Naive thymus-derived CD4-positive, alpha-beta T cell (primary cell): Measurements from ENCODE around the gene PITPNC1. TPM values are rescaled to one million over a fixed set of nuclear protein-coding genes. Genes with fewer than 3 reads are reported as not detected.

Source experiments
- ATAC-seq: fragments of 150-1000 bp; cut with Tn5 transposase; 2 replicates; pipeline ENCODE4 v1.10.0; 2021; ENCODE audit warnings: mild to moderate bottlenecking, moderate library complexity
- CTCF ChIA-PET: fragments of 350-600 bp; sonication (Branson Sonifier 250); formaldehyde crosslinking; loops from one replicate; lab custom pipeline; 2021; ENCODE audit warnings: antibody characterized with exemption; lab: Charles Lee
- POLR2A ChIA-PET: fragments of 350-600 bp; sonication (Branson Sonifier 250); formaldehyde crosslinking; loops from one replicate; lab custom pipeline; 2021; ENCODE audit warnings: antibody characterized with exemption, inconsistent platforms; lab: Charles Lee
- DNase-seq, 9 donors: peaks; one replicate each; pipeline versions ENCODE4 v3.0.0 to v3.0.0-alpha.2; 2020 to 2022; ENCODE audit warnings: mixed read lengths in 1 of 9
- H3K27ac ChIP-seq: one replicate; pipeline ENCODE4 v1.7.0; 2013; ENCODE audit warnings: mild to moderate bottlenecking, low read depth, low read length, moderate library complexity
- H3K27me3 ChIP-seq, 2 donors: one replicate each; pipeline ENCODE4 v1.7.0; 2013; ENCODE audit warnings: low read length in 2 of 2, mild to moderate bottlenecking in 2 of 2, moderate library complexity in 2 of 2; ENCODE audit not compliant: control insufficient read depth in 2 of 2, insufficient read depth in 2 of 2
- H3K36me3 ChIP-seq, 3 experiments: 1 replicate in 2 of 3; 2 replicates in 1 of 3; pipeline ENCODE4 v1.7.0; 2013; ENCODE audit warnings: low read length in 3 of 3, mild to moderate bottlenecking in 3 of 3, moderate library complexity in 1 of 3; ENCODE audit not compliant: insufficient read depth in 3 of 3, control insufficient read depth in 2 of 3
- H3K4me1 ChIP-seq, 2 donors: one replicate each; pipeline ENCODE4 v1.7.0; 2013; ENCODE audit warnings: low read length in 2 of 2, mild to moderate bottlenecking in 2 of 2, moderate library complexity in 1 of 2; ENCODE audit not compliant: control insufficient read depth in 2 of 2, insufficient read depth in 2 of 2
- H3K4me3 ChIP-seq: 2 replicates; pipeline ENCODE4 v1.7.0; 2013; ENCODE audit warnings: mild to moderate bottlenecking, low read length
- H3K9me3 ChIP-seq, 3 experiments: 1 replicate in 2 of 3; 2 replicates in 1 of 3; pipeline ENCODE4 v1.7.0; 2013; ENCODE audit warnings: low read length in 3 of 3; ENCODE audit not compliant: control insufficient read depth in 2 of 3
- H3K27ac Mint-ChIP-seq, 9 donors: one replicate each; pipeline ENCODE4 v1.8.0; 2020 to 2022; ENCODE audit warnings: mixed read lengths in 9 of 9, mild to moderate bottlenecking in 8 of 9, moderate library complexity in 5 of 9, inconsistent platforms in 2 of 9
- H3K27me3 Mint-ChIP-seq, 5 donors: one replicate each; pipeline ENCODE4 v1.8.0; 2021 to 2022; ENCODE audit warnings: mixed read lengths in 5 of 5, mild to moderate bottlenecking in 1 of 5
- H3K36me3 Mint-ChIP-seq, 5 donors: one replicate each; pipeline ENCODE4 v1.8.0; 2020 to 2022; ENCODE audit warnings: mixed read lengths in 5 of 5, mild to moderate bottlenecking in 3 of 5, inconsistent platforms in 1 of 5
- H3K4me1 Mint-ChIP-seq, 7 donors: one replicate each; pipeline ENCODE4 v1.8.0; 2020 to 2022; ENCODE audit warnings: mixed read lengths in 7 of 7, mild to moderate bottlenecking in 3 of 7, inconsistent platforms in 1 of 7
- H3K4me3 Mint-ChIP-seq, 10 donors: one replicate each; pipeline ENCODE4 v1.8.0; 2020 to 2022; ENCODE audit warnings: mild to moderate bottlenecking in 10 of 10, mixed read lengths in 10 of 10, moderate library complexity in 6 of 10, inconsistent platforms in 2 of 10
- H3K9me3 Mint-ChIP-seq, 11 donors: one replicate each; pipeline ENCODE4 v1.8.0; 2020 to 2022; ENCODE audit warnings: mixed read lengths in 11 of 11, mild to moderate bottlenecking in 4 of 11, inconsistent platforms in 1 of 11, moderate library complexity in 1 of 11
- intact Hi-C, 2 donors: fragments of 100-400 bp; cut with micrococcal nuclease; formaldehyde crosslinking; loops; one replicate each; pipeline ENCODE4 v1.15.1; 2023
- polyA plus RNA-seq, 2 donors: library from polyadenylated mRNA; unstranded; fragments of 300-500 nt; fragmentation: Illumina TruSeq; gene quantifications; one replicate each; pipeline ENCODE4 v1.2.3, GENCODE V29; 2021
- total RNA-seq, 6 experiments: library from RNA in 5 of 6; stranded (reverse) in 5 of 6; gene quantifications; 1 replicate in 5 of 6; 2 replicates in 1 of 6; pipeline ENCODE4 v1.2.3 and lab custom pipeline; 2021 to 2026

PITPNC1 gene
- total and polyA plus RNA-seq, 7 experiments from 2014 or later: 53.1 to 148 (median 102) TPM

DNA sequence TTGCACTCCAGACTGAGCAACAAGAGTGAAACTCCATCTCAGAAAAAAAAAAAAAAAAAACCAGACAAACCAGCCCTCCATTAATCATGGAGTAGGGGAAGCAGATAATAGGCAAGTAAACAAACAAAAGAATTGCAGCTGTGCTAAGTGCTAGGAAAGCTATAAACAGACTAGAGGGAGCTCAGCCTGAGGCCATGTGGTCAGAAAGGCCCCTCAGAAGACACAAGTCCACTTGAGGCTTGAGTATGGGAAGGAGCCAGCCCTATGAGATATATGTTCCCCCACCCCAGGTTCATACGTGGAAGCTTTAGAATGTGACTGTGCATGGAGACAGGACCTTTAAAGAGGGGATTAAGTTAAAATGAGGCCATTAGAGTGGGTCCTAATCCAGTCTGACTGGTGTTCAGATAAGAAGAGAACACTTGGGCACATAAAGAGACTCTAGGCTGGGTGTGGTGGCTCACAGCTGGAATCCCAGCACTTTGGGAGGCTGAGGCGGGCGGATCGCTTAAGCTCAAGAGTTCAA is 208.1 kb downstream of the PITPNC1 start:
- POLR2A ChIA-PET: no interaction called here
- Mint-ChIP-seq H3K27me3 (no peaks in the 10 kb centered on the region), H3K9me3 (peaks cover 0 to 2% (median 0%) of the 10 kb centered on the region in 11 donors), H3K36me3 (peaks cover 6 to 70% (median 29%) of the 10 kb centered on the region in 5 donors), H3K4me1 (peaks cover 0 to 43% (median 31%) of the 10 kb centered on the region in 7 donors), H3K27ac (peak overlapping the region in 3 of 9 donors; percentile 8 to 78 (median 51)), H3K4me3 (no peak overlapping the region)
- ATAC-seq: no peak
- H3K27ac ChIP-seq: no peak overlapping the region
- no peak overlapping the region for H3K4me3 ChIP-seq
- no peaks in the 10 kb centered on the region for H3K27me3 ChIP-seq
- H3K4me1 ChIP-seq: no peaks in the 10 kb centered on the region
- H3K36me3 ChIP-seq: peaks cover 0 to 23% (median 0%) of the 10 kb centered on the region in 3 experiments
- no peaks in the 10 kb centered on the region for H3K9me3 ChIP-seq
- no peak for DNase-seq
- CTCF ChIA-PET: no interaction called here
- intact Hi-C loops: no loop called here

DNA sequence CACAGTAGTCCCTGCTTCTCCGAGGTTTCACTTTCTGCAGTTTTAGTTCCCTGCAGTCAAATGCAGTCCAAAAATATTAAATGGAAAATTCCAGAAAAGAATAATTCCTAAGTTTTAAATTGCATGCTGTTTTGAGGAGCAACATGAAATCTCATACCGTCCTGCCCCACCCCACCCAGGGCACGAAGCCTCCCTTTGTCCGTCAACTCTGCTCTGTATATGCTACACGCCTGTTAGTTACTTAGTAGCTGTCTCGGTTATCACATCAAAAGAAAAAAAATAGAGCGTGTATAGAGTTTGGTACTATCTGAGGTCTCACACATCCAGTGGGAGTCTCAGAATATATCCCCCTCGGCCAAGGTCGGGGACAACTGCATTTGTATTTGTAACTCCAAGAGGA is 211.2 kb downstream of the PITPNC1 start:
- ChIA-PET POLR2A (no interaction called here), CTCF (no interaction called here)
- Mint-ChIP-seq H3K36me3 (peaks cover 6 to 67% (median 46%) of the 10 kb centered on the region in 5 donors), H3K27ac (peak overlapping the region in 5 of 9 donors; percentile 5 to 54 (median 41)), H3K4me1 (peaks cover 0 to 49% (median 37%) of the 10 kb centered on the region in 7 donors), H3K4me3 (no peak overlapping the region), H3K9me3 (peaks cover 0 to 2% (median 0%) of the 10 kb centered on the region in 11 donors), H3K27me3 (no peaks in the 10 kb centered on the region)
- Histone ChIP-seq H3K4me3 (no peak overlapping the region), H3K4me1 (no peaks in the 10 kb centered on the region), H3K36me3 (peaks cover 0 to 6% (median 0%) of the 10 kb centered on the region in 3 experiments), H3K9me3 (no peaks in the 10 kb centered on the region), H3K27me3 (no peaks in the 10 kb centered on the region), H3K27ac (no peak overlapping the region)
- DNase-seq: no peak
- ATAC-seq: no peak
- intact Hi-C loops: no loop called here

DNA sequence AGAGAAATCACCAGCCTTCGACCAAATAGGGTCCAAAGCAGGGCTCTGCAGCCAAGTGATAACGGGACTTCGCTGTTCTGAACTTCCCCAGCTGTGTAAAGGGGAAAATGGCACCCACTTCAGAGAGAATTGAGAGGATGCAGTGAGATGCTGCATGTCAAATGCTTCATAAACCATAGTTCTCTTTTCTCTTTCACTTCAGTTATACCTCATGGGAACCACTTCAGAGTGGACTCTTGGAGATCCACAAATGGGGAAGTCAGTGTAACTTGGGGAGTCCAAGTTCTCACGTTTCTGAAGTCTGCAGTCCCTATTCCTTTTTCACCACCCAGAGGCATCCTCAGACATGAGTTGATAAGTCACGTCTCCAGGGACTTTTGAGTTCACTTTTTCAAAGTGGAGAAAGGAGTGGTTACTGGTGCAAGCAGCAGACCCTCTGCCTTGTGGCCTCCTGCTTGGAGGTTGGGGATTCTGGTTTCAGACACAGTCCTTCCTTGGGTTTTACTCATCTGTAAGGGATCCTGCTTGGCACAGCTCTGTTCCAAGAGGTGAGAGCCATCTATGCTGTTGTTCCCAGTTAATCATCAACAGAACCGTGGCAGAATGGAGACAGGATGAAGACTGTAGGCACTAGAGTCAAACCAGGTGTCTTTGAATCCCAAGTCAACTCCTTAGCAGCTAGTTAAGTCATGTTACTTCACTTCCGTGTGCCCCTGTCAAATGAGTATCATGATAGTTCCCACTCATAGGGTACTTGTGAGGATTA is 217.2 kb downstream of the PITPNC1 start:
- Mint-ChIP-seq H3K4me1 (peaks cover 0 to 45% (median 26%) of the 10 kb centered on the region in 7 donors), H3K27ac (peak overlapping the region in 5 of 9 donors; percentile 1 to 70 (median 53)), H3K9me3 (peaks cover 0 to 2% (median 0%) of the 10 kb centered on the region in 11 donors), H3K4me3 (no peak overlapping the region), H3K27me3 (no peaks in the 10 kb centered on the region), H3K36me3 (peaks cover 0 to 48% (median 17%) of the 10 kb centered on the region in 5 donors)
- ATAC-seq: peak; percentile 45
- POLR2A ChIA-PET: interaction anchor here (0.6 kb wide), 1 partner anchor 336 kb away, joined by 3 read pairs; no protein-coding TSS in a partner anchor
- Histone ChIP-seq H3K4me3 (no peak overlapping the region), H3K27me3 (no peaks in the 10 kb centered on the region), H3K36me3 (no peaks in the 10 kb centered on the region), H3K4me1 (no peaks in the 10 kb centered on the region), H3K27ac (no peak overlapping the region), H3K9me3 (no peaks in the 10 kb centered on the region)
- intact Hi-C loops: no loop called here
- CTCF ChIA-PET: interaction anchor here (0.5 kb wide), 1 partner anchor 328 kb away, joined by 3 read pairs; no protein-coding TSS in a partner anchor
- DNase-seq: no peak

DNA sequence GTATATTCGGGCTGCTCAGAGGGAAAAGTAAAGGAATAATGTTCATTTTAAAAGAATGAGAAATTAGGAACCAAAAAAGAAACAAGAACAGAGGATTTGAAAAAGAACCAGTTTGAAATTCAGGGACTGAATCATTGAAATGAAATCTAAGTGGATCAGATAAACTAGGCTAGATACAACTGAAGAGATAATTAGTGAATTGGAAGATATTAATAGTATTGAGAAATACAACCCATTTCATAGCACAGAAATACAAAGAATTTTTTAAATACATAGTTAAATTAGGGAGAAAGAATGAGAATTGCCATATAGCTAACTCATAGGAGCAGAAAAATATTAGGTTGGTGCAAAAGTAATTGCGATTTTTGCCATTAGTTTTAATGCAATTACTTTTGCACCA is 223.3 kb downstream of the PITPNC1 start:
- H3K4me1 Mint-ChIP-seq: peaks cover 5 to 45% (median 37%) of the 10 kb centered on the region in 7 donors
- H3K36me3 Mint-ChIP-seq: peaks cover 0 to 19% (median 0%) of the 10 kb centered on the region in 5 donors
- ChIA-PET POLR2A (no interaction called here), CTCF (interaction anchor here (3.2 kb wide), 1 partner anchor 224 kb away, joined by 22 read pairs; the partner anchor contains the start of gene PITPNC1)
- no peak overlapping the region for H3K27ac ChIP-seq
- intact Hi-C loops: loop anchor here in 1 of 2 donors (5.0 kb wide), 1 partner anchor 123 kb away; no protein-coding TSS in a partner anchor
- H3K9me3 ChIP-seq: no peaks in the 10 kb centered on the region
- peaks cover 0 to 6% (median 3%) of the 10 kb centered on the region in 3 experiments for H3K36me3 ChIP-seq
- H3K27ac Mint-ChIP-seq: peak overlapping the region in 5 of 9 donors; percentile 26 to 86 (median 40)
- no peaks in the 10 kb centered on the region for H3K27me3 ChIP-seq
- H3K4me1 ChIP-seq: no peaks in the 10 kb centered on the region
- H3K27me3 Mint-ChIP-seq: no peaks in the 10 kb centered on the region
- H3K9me3 Mint-ChIP-seq: peaks cover 0 to 1% (median 0%) of the 10 kb centered on the region in 11 donors
- no peak for DNase-seq
- H3K4me3 Mint-ChIP-seq: no peak overlapping the region
- ATAC-seq: no peak
- no peak overlapping the region for H3K4me3 ChIP-seq

DNA sequence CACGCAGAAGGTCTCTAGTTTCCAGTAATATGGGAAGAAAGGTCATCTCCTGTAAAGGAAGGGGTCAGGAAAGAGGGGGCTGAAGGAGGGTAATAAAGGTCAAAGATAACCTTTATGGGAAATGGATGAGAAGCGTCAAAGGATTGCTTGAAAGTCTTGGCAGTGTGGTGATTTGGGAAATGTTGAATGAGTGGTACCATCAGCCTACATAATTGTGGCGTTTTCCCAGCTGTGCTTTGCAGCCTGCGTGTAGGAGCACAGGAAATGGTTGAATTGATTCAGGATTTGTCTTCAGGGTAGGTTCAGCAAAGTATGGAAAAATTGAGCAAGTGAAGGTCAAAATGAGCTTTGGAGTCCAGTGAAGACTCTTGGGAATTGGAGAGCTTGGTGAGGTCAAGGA is 224.8 kb downstream of the PITPNC1 start:
- peaks cover 5 to 46% (median 41%) of the 10 kb centered on the region in 7 donors for H3K4me1 Mint-ChIP-seq
- intact Hi-C loops: loop anchor here in 1 of 2 donors (5.0 kb wide), 1 partner anchor 125 kb away; no protein-coding TSS in a partner anchor
- Histone ChIP-seq H3K27me3 (no peaks in the 10 kb centered on the region), H3K4me3 (no peak overlapping the region), H3K4me1 (no peaks in the 10 kb centered on the region), H3K36me3 (peaks cover 0 to 13% (median 3%) of the 10 kb centered on the region in 3 experiments), H3K9me3 (no peaks in the 10 kb centered on the region), H3K27ac (no peak overlapping the region)
- H3K27me3 Mint-ChIP-seq: no peaks in the 10 kb centered on the region
- ChIA-PET CTCF (interaction anchor here (0.9 to 3.2 kb wide), 3 partner anchors 126 to 230 kb away, joined by 3 to 22 read pairs (median 8); partner anchors contain the start of gene PITPNC1), POLR2A (interaction anchor here (0.7 to 0.9 kb wide), 2 partner anchors 25 to 223 kb away, joined by 4 to 7 read pairs; no protein-coding TSS in a partner anchor)
- peaks cover 0 to 1% (median 0%) of the 10 kb centered on the region in 11 donors for H3K9me3 Mint-ChIP-seq
- H3K36me3 Mint-ChIP-seq: peaks cover 0 to 11% (median 0%) of the 10 kb centered on the region in 5 donors
- H3K4me3 Mint-ChIP-seq: no peak overlapping the region
- H3K27ac Mint-ChIP-seq: peak overlapping the region; percentile 5 to 86 (median 31)
- DNase-seq: no peak
- ATAC-seq: no peak

DNA sequence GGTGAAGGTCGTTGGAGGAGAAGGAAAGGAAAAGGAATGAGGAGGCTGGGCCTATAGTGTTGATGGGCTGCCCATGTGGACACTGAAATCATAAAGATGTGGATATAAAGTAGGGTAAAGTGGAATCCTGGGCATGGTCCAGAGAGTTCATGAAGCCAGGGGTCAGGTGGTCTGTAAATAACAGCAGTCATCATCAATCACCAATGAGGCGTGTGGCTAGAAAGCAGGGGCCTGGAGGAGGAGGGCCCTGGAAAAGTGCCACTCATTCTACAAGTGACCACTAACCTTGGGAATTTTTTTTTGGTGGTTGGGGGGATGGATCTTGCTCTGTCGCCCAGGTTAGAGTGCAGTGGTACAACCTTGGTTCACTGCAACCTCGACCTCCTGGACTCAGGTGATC is 225.4 kb downstream of the PITPNC1 start:
- Mint-ChIP-seq H3K4me3 (no peak overlapping the region), H3K4me1 (peaks cover 5 to 49% (median 42%) of the 10 kb centered on the region in 7 donors), H3K36me3 (peaks cover 0 to 11% (median 0%) of the 10 kb centered on the region in 5 donors), H3K27ac (peak overlapping the region in 8 of 9 donors; percentile 7 to 86 (median 64)), H3K9me3 (peaks cover 0 to 1% (median 0%) of the 10 kb centered on the region in 11 donors), H3K27me3 (no peaks in the 10 kb centered on the region)
- H3K36me3 ChIP-seq: peaks cover 0 to 13% (median 3%) of the 10 kb centered on the region in 3 experiments
- H3K27ac ChIP-seq: no peak overlapping the region
- ChIA-PET POLR2A (interaction anchor here (0.9 kb wide), 1 partner anchor 223 kb away, joined by 4 read pairs; no protein-coding TSS in a partner anchor), CTCF (interaction anchor here (0.7 to 3.2 kb wide), 4 partner anchors 95 to 230 kb away, joined by 3 to 22 read pairs (median 6); partner anchors contain the start of gene PITPNC1)
- H3K4me3 ChIP-seq: no peak overlapping the region
- DNase-seq: no peak
- H3K4me1 ChIP-seq: no peaks in the 10 kb centered on the region
- intact Hi-C loops: loop anchor here in 1 of 2 donors (5.0 kb wide), 1 partner anchor 125 kb away; no protein-coding TSS in a partner anchor
- ATAC-seq: no peak
- no peaks in the 10 kb centered on the region for H3K27me3 ChIP-seq
- H3K9me3 ChIP-seq: no peaks in the 10 kb centered on the region
